Stimulated activated CD8-positive, alpha-beta memory T cell treated with anti-CD3 and anti-CD28 coated beads, Interleukin-15, amount 100 ng/mL, for 1 hour (primary cell): ENCODE data around the gene RASSF5.

Experiments
- DNase-seq: peaks from one replicate; pipeline ENCODE4 v3.0.0-alpha.2; 2020; ENCODE audit warnings: low read depth

Gene RASSF5

DNA sequence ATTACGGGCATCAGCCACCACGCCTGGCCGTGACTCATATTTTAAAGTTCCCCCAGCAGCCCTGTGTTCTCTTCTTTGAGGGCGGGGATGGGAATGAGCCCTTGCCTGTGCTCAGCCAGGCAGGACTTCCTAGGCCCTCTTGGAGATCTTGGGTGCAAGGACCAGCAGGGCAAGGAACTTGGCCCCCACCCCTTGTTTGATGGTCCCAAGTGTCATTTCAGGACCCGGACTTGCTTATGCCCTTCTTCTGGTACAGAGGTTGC is 9.3 kb downstream of the RASSF5 start:
- DNase-seq, result no peak

DNA sequence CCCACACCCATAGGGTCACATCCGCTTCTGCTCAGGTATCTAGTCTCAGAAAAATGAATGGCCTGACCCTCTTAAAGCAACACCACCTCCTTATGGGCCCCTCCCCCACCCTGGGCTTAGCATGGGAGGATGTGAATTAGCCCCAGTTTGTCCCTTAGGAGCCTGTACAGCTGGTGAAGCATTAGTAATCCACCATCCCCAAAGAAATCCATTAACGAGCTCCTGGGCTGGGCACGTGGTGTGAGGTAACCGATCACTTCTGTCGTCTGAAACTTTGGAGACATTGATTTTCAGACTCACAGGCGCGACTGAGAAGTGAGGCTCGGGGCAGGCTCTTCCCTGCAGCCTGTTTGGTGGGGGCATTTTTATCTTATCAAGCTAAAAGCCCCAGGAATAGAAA is 10.5 kb downstream of the RASSF5 start:
- DNase-seq, result no peak

DNA sequence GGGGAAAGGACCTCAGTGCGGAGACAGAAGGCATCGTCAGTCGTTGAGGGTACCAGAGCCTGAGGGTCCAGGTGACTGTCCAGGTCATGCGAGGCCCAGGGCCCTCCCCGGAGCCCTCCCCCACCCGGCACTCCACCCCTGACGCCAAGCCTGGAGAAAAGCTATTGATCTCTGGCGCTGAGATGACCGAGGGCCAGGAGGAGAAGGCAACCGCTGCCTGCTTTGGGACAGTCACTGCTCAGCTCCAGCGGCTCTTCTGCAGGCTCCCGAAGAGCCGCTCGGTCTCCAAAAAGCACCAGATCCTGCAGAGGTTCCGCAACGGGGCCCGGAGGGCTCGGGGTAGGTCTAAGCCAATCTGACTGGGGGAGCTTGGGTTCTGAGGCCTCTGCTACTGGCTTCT is 10.9 kb downstream of the RASSF5 start:
- no peak for DNase-seq

DNA sequence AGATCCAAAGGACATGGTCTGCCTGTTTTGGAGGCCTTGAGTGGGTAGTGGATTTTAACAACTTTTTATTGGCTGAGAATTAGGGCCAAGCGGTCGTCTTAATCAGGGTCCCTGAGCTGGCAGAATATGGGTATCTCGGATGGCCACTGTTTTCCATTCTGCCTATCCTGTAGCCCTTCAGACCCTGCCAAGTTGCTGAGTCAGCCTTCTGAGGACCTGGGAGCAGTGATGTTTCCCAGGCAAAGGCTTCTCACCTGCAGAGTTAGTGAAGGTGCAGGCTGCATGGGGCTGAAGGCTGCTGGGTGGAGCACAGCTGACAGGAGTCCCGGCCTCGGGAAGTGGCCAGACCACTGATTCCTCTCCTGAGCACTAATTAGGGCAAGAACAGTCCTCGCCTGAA is 11.4 kb downstream of the RASSF5 start:
- DNase-seq, result no peak

DNA sequence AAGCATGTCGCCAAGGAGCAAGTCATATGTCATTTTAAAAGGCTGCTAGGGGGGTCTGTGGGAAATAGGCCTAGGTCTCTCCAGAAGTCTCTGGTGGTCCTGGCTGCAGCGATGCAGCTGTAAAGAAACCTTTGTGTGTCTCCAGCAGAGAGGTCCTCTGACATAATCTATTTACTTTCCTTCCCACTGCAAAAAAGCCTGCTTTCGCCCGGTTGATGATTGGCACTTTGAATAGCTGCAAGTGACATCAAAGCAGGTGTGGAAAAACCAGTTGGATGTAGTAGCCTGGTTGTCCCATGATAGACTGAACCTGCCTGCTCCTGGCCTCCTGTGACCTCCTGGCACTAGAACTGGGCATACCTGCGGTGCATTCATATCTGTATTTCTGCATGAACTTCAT is 13.8 kb downstream of the RASSF5 start:
- DNase-seq, result no peak

DNA sequence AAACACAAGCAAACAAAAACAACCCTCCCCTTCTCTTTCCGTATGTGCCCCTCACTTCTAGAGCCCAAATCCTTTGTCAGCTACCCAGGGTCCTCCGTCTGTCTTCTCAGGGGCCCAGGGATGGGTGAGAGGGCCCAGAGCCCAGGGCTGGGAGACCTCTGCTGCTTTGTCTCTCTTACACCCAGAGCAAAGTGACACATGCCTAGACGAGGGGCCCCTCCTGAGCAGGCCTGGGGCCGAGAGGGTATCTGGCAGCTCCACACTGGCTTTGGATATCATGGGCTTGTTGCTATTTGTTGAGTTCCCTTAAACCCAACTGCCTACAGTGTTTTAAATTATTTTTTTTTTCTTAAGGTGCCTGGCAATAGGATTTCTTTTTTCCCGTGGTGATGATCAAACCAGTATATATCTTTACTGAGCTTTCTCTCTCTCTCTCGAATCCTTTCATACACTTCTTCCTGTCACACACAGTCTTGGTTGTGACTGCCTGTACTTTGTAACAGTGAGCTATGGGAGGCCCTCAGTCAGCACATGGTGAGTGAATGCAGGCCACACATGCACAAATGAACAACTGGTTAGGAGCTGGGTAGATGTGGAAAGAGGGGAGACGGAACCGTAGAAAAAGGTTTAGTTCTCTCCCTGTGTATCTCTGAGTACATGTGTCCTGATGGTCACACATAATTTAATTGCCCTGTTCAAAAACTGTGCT is 14.5 kb downstream of the RASSF5 start:
- no peak for DNase-seq

DNA sequence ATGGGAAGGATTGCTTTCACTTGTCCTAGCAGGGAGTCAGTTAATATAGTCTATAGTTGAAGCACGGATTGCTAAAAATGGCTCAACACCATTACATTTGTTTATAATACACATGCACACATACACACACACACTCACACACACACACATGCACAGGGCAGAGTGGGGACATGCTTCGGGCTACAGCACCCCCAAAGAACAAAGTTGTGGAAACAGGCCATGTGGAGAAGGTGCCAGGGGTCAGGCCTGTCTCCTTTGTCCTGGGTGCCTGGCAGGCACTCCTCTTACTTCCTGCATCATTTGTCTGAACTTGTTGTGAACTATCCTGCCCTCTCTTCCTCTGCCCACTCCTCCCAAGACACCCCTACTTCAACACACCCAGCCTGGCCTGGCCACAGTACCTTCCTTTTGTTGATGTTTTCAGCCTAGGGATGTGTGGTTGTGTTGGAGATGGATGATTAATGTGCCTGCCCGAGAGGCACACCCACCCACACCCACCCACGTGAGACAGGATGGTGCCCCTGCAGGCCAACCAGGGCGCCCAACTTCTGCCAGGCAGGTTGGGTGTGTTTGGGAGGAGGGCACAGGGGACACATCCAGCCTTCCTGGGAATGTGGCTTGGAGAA is 17.5 kb downstream of the RASSF5 start:
- DNase-seq, result no peak

DNA sequence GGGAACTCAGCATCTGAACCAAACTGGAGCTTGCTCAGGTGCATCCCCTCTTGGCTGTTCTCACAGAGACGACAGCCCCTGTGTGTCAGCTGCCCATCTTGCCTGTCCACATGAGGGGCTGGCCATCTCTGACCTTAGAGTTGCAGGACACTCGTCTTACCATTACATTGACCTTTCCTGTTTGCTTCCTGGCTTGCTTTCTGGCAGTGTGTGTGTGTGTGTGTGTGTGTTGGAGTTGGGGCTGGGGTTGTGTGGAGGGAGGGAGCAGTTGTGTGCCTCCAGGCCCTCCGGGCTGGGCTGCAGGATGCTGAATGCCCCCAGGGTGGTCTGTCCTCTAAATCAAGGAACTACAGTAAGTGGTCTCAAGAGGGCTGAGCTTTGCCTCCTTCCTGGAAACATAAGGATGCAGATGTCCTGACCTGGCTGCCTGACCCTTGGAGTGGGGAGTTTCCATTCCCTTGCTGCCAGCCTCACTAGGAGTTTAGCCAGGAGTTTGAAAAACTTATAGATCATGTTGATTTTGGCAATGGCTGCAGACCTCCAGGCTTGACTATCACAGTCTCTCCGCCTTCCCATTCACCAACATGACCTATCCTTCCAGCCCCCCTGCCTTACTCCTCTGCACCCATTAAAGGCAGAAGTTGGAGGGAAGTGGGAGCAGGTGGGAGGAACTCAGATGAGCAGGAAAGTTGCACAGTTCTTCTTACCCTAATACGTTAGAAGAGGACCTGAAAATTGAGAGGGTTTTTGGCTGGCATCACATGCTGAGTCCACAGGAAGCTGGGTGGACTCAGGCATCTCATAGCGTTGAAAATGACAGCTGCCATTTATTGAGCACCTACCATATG is 19.0 kb downstream of the RASSF5 start:
- DNase-seq, result no peak

DNA sequence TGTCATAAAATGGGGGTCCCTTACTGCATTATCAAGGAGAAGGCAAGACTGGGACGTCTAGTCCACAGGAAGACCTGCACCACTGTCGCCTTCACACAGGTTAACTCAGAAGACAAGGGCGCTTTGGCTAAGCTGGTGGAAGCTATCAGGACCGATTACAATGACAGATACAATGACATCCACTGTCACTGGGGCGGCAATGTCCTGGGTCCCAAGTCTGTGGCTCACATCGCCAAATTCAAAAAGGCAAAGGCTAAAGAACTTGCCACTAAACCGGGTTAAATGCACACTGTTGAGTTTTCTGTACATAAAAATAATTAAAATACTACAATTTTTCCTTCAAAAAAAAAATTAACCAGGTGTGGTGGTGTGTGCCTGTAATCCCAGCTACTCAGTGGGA is 22.1 kb downstream of the RASSF5 start:
- no peak for DNase-seq

DNA sequence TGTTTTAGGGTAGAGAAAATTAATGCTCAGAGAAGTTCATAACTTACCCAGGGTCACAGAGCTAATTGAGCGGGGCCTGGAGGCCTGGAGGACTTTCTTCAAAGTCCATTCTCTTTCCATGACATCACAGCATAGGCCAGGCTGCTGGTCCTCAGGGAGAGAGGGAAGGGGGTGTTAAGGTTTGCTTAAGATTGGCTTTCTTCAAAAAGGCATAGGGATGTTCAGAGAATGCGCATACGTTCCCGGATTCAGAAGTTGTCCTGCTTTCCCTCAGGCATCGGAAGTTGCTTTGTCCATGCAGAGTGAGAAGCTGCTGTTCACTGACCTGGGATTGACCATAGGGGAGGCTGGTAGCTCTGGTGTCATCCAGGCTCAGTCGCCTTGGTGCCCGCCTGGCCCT is 25.0 kb downstream of the RASSF5 start:
- no peak for DNase-seq

DNA sequence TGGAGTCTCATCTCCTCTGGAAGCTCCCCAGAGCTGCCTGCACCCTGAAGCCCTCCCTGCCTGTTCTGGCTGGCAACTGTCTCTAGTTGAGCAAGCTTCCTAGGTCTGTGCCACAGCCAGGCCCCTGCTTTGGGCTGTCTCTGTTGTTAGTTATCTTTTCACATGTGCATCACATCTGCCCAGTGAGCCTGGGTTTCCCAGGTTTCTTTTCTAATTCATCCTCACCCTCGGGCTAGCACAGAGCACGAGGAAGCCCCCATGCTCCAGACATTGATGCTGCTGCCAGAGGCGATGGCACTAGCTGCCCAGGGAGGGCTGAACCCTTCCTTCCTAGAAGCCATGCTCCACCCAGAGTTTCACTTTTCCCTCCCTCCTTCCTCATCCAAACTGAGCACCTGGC is 27.2 kb downstream of the RASSF5 start:
- DNase-seq, result no peak

DNA sequence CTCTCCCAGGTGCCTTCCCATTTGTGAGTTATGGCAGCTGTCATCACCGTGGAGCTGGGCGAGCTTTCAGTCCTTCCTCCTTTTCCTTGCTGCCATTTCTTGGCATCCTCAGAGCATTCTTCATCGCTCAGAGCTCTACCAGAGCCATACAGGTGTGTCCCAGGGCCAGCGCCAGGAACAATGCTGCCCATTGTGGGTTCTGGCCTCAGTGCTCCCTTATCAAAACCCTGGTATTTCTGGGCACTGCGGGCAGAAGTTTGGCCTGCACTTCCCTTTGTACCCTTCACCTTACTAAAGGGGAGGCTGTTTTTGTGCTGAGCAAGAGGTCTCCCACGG is 28.5 kb downstream of the RASSF5 start:
- DNase-seq, result no peak

DNA sequence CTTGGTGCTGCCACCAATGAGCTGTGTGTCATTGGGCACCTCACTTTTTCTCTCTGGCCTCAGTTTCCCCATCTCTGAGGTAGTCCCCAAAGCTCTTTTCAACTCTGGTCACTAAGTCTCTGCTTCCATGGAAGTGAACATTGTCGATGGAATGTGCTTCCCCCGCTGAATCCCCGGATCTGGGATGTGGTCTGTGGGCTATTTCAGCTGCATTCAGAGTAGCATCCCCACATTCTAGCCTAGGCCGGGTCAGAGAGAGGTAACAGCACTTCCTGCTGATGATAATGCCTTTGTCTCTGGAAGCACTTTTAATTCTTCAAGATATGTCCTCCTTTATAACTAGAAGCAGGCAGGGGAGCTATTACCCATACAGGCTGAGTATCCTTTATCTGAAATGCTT is 29.8 kb downstream of the RASSF5 start:
- DNase-seq, result no peak

DNA sequence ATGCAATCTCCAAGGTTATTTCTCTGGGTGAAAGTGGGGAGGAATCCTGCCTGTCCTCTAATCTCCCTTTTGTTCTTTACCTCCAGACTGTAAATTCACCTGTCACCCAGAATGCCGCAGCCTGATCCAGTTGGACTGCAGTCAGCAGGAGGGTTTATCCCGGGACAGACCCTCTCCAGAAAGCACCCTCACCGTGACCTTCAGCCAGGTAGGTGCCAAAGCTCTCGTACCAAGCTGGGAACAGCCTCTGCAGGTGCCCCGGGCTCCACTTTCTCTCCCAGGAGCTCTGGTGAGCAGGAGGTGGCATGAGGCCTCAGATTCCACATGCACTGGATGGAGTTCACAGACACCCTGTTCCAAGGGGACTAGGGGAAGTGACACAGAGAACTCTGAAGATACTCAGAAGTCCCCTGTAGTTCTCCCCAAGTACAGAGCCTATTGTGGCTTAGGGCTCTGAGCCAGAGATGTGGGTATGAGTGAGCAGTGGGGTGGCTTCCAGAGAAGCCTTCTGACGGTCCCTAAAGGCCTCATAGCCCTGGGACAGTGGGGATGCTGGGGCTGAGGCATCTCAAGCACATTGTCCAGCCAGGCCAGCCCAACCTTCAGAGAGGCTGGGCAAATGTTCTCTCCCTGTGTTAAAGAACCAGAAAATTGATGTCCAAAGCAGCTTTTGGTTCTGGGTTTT is 30.9 kb downstream of the RASSF5 start:
- no peak for DNase-seq

DNA sequence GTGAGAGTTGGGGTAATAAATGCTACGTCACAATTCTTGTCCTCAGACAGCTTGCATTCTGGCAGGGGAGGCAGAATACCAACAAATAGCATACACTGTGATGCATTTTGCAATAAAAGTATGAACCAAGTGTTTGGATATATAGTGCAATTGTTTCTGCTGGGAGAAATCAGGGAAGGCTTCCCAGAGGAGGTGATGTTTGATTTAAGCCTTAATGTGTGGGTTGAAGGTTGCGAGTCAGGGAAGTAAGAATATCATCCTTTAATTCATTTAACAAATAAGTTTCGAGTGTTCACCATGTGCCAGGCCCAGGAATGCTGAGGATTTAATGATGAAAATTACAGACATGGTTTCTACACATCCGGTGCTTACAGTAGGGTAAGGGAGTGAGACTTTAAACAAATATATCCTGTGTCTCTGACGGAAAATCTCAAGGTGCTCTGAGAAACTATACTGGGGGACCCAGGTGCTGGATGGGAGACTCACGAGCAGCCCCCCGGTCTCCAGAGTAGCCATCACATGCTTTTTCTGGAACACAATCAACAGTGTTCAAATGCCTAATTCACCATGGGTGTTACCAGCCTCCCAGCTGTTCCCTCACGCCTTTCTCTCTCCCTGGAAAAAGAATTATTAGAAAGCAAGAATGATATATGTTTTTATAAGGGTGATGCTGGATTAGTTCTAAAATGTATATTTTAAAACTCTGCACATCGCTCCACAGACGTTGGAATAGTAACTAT is 31.7 kb downstream of the RASSF5 start:
- no peak for DNase-seq

DNA sequence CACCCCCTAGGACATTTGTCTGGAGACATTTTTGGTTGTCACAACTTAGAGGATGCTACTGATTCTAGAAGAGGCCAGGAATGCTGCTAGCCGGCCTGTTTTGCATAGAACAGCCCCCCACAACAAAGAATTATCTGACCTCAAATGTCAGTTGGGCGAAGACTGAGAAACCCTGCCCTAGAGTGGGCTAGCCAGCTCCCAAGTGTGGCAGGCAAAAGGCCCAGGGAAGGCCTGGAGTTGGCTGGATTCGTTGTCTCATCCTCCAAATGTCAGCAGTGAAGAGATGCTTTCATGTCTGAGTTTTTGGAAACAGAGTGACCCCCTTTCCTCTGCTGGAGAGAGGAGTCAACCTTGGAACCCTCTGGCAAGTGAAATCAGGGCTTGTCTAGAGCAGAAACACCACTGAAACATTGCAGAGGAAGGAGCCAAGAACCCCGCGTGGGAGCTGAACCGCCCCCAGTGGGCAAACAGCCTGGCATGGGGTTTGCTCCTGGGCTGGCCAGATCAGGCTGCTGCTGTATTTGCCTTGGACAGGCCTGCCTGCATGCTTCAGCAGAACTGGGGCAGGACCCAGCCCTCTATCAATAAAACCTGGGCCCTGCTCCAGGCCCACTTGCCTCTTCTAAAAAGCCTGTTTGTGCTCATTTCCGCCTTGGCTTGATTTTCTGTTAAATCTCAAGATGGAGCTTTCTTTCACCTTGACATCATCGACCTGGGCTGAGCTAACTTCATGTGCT is 32.9 kb downstream of the RASSF5 start:
- no peak for DNase-seq

DNA sequence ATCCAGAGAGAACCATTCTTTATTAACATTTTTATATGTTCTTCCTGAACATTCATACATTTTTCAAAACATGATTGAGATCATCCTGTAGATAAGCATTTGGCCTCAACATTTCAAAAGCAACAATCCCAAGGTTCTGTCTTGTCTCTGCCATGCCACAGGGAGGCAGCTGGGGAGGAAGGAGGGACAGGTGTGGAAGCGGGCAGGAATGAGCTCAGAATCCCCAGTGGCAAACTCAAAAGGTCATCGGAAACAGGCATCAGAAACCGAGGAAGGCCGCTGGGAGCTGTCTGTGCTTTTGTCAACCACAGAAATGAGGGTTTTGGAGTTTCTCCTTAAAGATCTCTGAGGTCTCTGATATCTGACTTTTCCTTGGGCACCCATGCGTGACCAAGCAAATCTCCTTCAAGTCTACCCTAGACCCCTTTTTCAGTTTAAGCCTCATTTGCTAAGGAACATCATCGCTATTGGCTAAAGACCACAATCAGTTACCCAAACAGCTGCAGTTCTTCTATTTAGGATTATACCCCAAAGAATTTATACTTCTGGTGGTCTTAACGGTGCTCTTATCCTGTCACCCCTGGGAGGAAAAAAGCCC is 34.0 kb downstream of the RASSF5 start:
- no peak for DNase-seq

DNA sequence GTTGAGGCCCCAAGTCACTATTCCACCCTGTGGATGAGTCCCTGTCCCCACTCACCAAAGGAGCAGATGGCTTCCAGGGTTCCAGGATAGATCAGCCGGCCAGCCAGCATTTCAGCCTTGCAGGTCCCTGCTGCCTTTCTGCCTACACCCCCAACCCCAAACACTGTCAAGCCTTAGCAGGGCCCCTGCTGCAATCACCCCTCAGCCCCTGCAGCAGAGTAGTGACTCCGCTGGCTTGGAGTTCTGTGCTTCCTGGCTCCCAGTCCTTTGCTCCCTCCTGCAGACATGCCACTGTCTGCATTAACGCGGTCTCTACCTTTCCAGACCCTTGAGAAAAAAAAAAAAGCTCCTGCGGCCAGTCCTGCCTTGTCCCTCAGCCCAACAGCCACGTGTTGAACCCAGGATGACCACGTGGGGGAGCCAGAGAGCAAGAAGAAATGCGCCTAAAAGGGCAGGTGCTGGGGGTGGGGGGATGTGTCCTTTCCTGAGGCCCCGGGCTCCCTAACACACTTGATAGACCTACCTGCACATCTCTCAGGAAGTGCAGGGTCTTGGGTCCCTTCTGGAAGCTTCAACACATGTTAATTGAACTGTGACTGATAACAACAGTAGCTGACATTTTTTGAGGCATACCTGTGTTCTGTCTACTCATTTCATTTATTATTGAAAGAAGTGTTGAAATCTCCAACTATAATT is 37.4 kb downstream of the RASSF5 start:
- peak; percentile 82 for DNase-seq

DNA sequence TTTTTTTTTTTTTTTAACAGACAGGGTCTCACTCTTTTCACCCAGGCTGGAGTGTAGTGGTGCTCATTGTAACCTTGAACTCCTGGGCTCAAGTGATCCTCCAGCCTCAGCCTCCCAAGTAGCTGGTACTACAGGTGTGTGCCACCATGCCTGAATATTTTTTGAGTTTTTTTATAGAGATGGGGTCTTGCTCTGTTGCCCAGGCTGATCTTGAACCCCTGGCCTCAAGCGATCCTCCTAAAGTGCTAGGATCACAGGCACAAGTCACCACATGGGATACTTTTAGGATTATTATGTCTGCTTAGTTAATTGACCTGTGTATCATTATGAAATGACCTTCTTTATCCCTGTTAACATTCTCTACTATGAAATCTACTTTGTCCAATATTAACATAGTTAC is 38.0 kb downstream of the RASSF5 start:
- no peak for DNase-seq

DNA sequence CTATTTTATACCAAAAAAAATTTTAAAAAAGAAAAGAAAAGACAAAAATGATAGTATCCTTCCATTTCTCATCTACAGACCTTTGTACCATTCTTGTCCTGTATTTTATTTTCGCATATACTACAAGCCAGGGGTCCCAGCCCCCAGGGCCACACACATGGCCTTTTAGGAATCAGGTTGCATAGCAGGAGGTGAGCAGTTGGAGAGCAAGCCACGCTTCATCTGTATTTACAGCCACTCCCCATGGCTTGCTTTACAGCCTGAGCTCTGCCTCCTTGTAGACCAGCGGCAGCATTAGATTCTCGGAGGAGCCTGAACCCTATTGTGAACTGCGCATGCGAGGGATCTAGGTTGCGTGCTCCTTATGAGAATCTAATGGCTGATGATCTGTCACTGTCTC is 39.8 kb downstream of the RASSF5 start:
- no peak for DNase-seq

DNA sequence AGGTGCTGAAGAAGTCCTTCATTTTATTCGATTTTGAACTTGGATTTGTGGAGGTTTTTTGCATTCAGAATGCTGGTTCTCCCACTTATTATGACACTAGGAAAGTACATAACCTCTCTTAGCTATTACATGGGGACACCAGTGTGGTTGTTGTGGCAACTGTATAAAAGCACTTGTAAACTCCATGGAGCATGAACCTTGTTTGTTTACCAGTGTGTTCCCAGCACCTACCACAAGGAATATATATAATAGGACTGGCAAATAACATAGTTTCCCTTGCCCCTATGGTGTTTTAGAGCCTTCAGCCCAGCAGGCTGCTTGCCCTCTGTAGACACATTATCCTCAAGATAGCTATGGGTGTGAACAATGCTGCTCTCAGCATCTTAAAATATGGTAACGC is 43.1 kb downstream of the RASSF5 start:
- no peak for DNase-seq
